HCT116 (cell line): Measurements from ENCODE around the gene COL12A1. TPM values are rescaled to one million over a fixed set of nuclear protein-coding genes. Genes with fewer than 3 reads are reported as not detected.

Experiments
- ATAC-seq: fragments of 200-7000 bp; cut with Tn5 transposase; 2 replicates; pipeline ENCODE4 v1.9.1; 2020; ENCODE audit warnings: mild to moderate bottlenecking, moderate library complexity
- BruUV-seq: library from RNA; stranded (reverse); fragments of 400-500 nt; replicated peaks from 2 replicates; lab custom pipeline; 2021; lab: Mats Ljungman, UMichigan
- CTCF ChIA-PET: fragments of 300-600 bp; sonication (Branson Sonifier 250); formaldehyde crosslinking; loops from one replicate; lab custom pipeline; 2021; ENCODE audit warnings: antibody characterized with exemption; lab: Charles Lee
- POLR2A ChIA-PET: fragments of 300-600, 350-600 bp; sonication (Branson Sonifier 250); formaldehyde crosslinking; loops from one replicate; lab custom pipeline; 2021; ENCODE audit warnings: antibody characterized with exemption; lab: Charles Lee
- RAD21 ChIA-PET, 2 experiments: fragments of 300-600 bp; sonication (Branson Sonifier 250); formaldehyde crosslinking; loops; one replicate each; lab custom pipeline; 2023; ENCODE audit warnings: low total read pairs in 2 of 2; ENCODE audit not compliant: uncharacterized antibody in 2 of 2, unreplicated experiment in 2 of 2, low non-redundant PET in 1 of 2; lab: Charles Lee
- DNase-seq: peaks from one replicate; pipeline ENCODE4 v3.0.0-alpha.2; 2010; ENCODE audit warnings: low read depth, low spot score
- H2AFZ ChIP-seq: fragments of 200-600 bp; shearing (Covaris generic), sonication (generic); 2 replicates; pipeline ENCODE4 v1.6.1; 2017; ENCODE audit warnings: low read depth, mixed run types, mixed read lengths, antibody characterized with exemption, low read length; ENCODE audit not compliant: poor library complexity, severe bottlenecking
- H3K27ac ChIP-seq: 2 replicates; pipeline ENCODE4 v1.5.1; 2012; ENCODE audit warnings: low read depth, low read length
- H3K27me3 ChIP-seq: fragments of 200-600 bp; sonication (generic); 2 replicates; pipeline ENCODE4 v1.6.1; 2016; ENCODE audit warnings: mixed run types, low read length, mixed read lengths; ENCODE audit not compliant: insufficient read depth
- H3K36me3 ChIP-seq, 2 experiments: fragments of 200-500 bp in 1 of 2; fragments of 200-600 bp in 1 of 2; sonication (Bioruptor generic) in 1 of 2; sonication (generic) in 1 of 2; 2 replicates each; pipeline versions ENCODE4 v1.5.1 to v1.6.1; 2014 to 2016; ENCODE audit warnings: low read length in 2 of 2, inconsistent platforms in 1 of 2, mixed read lengths in 1 of 2, mixed run types in 1 of 2; ENCODE audit not compliant: insufficient read depth in 2 of 2, control insufficient read depth in 1 of 2
- H3K4me1 ChIP-seq, 2 experiments: fragments of 200-600 bp in 1 of 2; sonication (generic) in 1 of 2; 2 replicates each; pipeline versions ENCODE4 v1.5.1 to v1.6.1; 2012 to 2017; ENCODE audit warnings: low read length in 2 of 2, inconsistent platforms in 1 of 2, mild to moderate bottlenecking in 1 of 2, mixed read lengths in 1 of 2, mixed run types in 1 of 2, moderate library complexity in 1 of 2; ENCODE audit not compliant: insufficient read depth in 2 of 2, control insufficient read depth in 1 of 2
- H3K4me2 ChIP-seq: fragments of 200-600 bp; sonication (generic); 2 replicates; pipeline ENCODE4 v1.6.1; 2017; ENCODE audit warnings: mixed run types, low read length, mixed read lengths
- H3K4me3 ChIP-seq, 2 experiments: fragments of 200-600 bp in 1 of 2; sonication (generic) in 1 of 2; replicated peaks in 1 of 2; 2 replicates each; pipeline ENCODE4 v1.5.1; 2011 to 2016; ENCODE audit warnings: low read length in 2 of 2, control low read depth in 1 of 2, low read depth in 1 of 2, mild to moderate bottlenecking in 1 of 2, mixed read lengths in 1 of 2, mixed run types in 1 of 2
- H3K79me2 ChIP-seq: fragments of 200-600 bp; sonication (generic); 2 replicates; pipeline ENCODE4 v1.6.1; 2017; ENCODE audit warnings: mild to moderate bottlenecking, mixed run types, low read length, moderate library complexity, mixed read lengths; ENCODE audit not compliant: insufficient read depth
- H3K9ac ChIP-seq: fragments of 200-600 bp; sonication (generic); 2 replicates; pipeline ENCODE4 v1.6.1; 2016; ENCODE audit warnings: low read length, mixed read lengths
- H3K9me2 ChIP-seq: fragments of 200-600 bp; sonication (generic), shearing (Covaris generic); 2 replicates; pipeline ENCODE4 v1.6.1; 2017; ENCODE audit warnings: mixed run types, mild to moderate bottlenecking, moderate library complexity; ENCODE audit not compliant: insufficient read depth
- H3K9me3 ChIP-seq, 2 experiments: fragments of 200-500 bp in 1 of 2; fragments of 200-600 bp in 1 of 2; sonication (Bioruptor generic) in 1 of 2; sonication (generic) in 1 of 2; 2 replicates each; pipeline ENCODE4 v1.6.1; 2014 to 2017; ENCODE audit warnings: low read length in 2 of 2, mixed read lengths in 2 of 2, inconsistent platforms in 1 of 2, low read depth in 1 of 2, mild to moderate bottlenecking in 1 of 2, mixed run types in 1 of 2, moderate library complexity in 1 of 2; ENCODE audit not compliant: control insufficient read depth in 1 of 2, insufficient read depth in 1 of 2
- H4K20me1 ChIP-seq: fragments of 200-600 bp; sonication (generic), shearing (Covaris generic); 2 replicates; pipeline ENCODE4 v1.6.1; 2017; ENCODE audit warnings: mixed run types, mild to moderate bottlenecking, moderate library complexity; ENCODE audit not compliant: insufficient read depth
- ATF3 ChIP-seq: IDR thresholded peaks from 2 replicates; pipeline ENCODE4 v1.6.1; 2012
- CBX3 ChIP-seq: IDR thresholded peaks from 2 replicates; pipeline ENCODE4 v1.6.1; 2012; ENCODE audit warnings: low read depth
- CEBPB ChIP-seq: IDR thresholded peaks from 2 replicates; pipeline ENCODE4 v1.6.1; 2012; ENCODE audit warnings: low read depth
- CTCF ChIP-seq, 3 experiments: fragments of 200-600 bp in 1 of 3; sonication (generic) in 1 of 3; IDR thresholded peaks in 2 of 3; conservative IDR thresholded peaks in 1 of 3; 2 replicates each; pipeline ENCODE4 v1.5.1; 2012 to 2017; ENCODE audit warnings: low read depth in 2 of 3, low read length in 2 of 3, antibody characterized with exemption in 1 of 3, borderline replicate concordance in 1 of 3, control low read depth in 1 of 3, mild to moderate bottlenecking in 1 of 3, mixed read lengths in 1 of 3, mixed run types in 1 of 3, moderate library complexity in 1 of 3; ENCODE audit not compliant: insufficient read depth in 1 of 3
- ELF1 ChIP-seq: IDR thresholded peaks from 2 replicates; pipeline ENCODE4 v1.6.1; 2012; ENCODE audit warnings: low read depth, borderline replicate concordance
- EZH2phosphoT487 ChIP-seq: fragments of 200-600 bp; IDR thresholded peaks from 2 replicates; pipeline ENCODE4 v1.6.1; 2018; ENCODE audit warnings: antibody characterized with exemption, borderline replicate concordance
- FOSL1 ChIP-seq: IDR thresholded peaks from 2 replicates; pipeline ENCODE4 v1.6.1; 2012; ENCODE audit warnings: low read depth
- JUND ChIP-seq: IDR thresholded peaks from 2 replicates; pipeline ENCODE4 v1.6.1; 2012
- POLR2A ChIP-seq: IDR thresholded peaks from 2 replicates; pipeline ENCODE4 v1.7.0; 2011; ENCODE audit warnings: borderline replicate concordance; ENCODE audit not compliant: insufficient read depth, insufficient read length; ENCODE audit errors: extremely low read depth
- POLR2AphosphoS5 ChIP-seq: IDR thresholded peaks from 2 replicates; pipeline ENCODE4 v1.6.1; 2011; ENCODE audit warnings: mild to moderate bottlenecking, low read depth, low read length, moderate library complexity
- RAD21 ChIP-seq: IDR thresholded peaks from 2 replicates; pipeline ENCODE4 v1.6.1; 2012; ENCODE audit warnings: low read depth, mild to moderate bottlenecking
- SIN3A ChIP-seq: IDR thresholded peaks from 2 replicates; pipeline ENCODE4 v1.6.1; 2012; ENCODE audit warnings: low read depth
- SP1 ChIP-seq: IDR thresholded peaks from 2 replicates; pipeline ENCODE4 v1.6.1; 2012; ENCODE audit warnings: low read depth
- SRF ChIP-seq: IDR thresholded peaks from 2 replicates; pipeline ENCODE4 v1.6.1; 2012; ENCODE audit warnings: low read depth
- YY1 ChIP-seq: IDR thresholded peaks from 2 replicates; pipeline ENCODE4 v1.6.1; 2011; ENCODE audit warnings: low read length, low read depth, moderate library complexity, mild to moderate bottlenecking; ENCODE audit not compliant: insufficient replicate concordance; ENCODE audit errors: extremely low read depth
- ZFX ChIP-seq: fragments of 450-650 bp; IDR thresholded peaks from 2 replicates; pipeline ENCODE4 v1.6.1; 2017
- ZNF274 ChIP-seq: fragments of 200-500 bp; sonication (Bioruptor generic); IDR thresholded peaks from 2 replicates; pipeline ENCODE4 v1.6.1; 2014; ENCODE audit warnings: mild to moderate bottlenecking, low read depth, low read length, inconsistent platforms
- intact Hi-C: fragments of 100-400 bp; cut with micrococcal nuclease; formaldehyde crosslinking; loops from 2 replicates; pipeline ENCODE4 v1.10.0; 2022
- total RNA-seq: library from RNA; stranded (reverse); gene quantifications from one replicate; pipeline ENCODE4 v1.2.1, GENCODE V29; 2021; ENCODE audit not compliant: unreplicated experiment
- TF ChIP-seq, protein P1 (sequence below): IDR thresholded peaks from 2 replicates; pipeline ENCODE4 v1.6.1; 2012
- TF ChIP-seq, protein P2 (sequence below): IDR thresholded peaks from 2 replicates; pipeline ENCODE4 v1.6.1; 2011; ENCODE audit warnings: mild to moderate bottlenecking, low read length, moderate library complexity; ENCODE audit not compliant: insufficient replicate concordance; ENCODE audit errors: extremely low read depth

The COL12A1 gene
- total RNA-seq, 1 experiment from 2014 or later = 23.5 TPM

- Histone ChIP-seq H3K4me3 (peak overlapping the region; percentile 72 to 80), H3K9me3 (no peaks in the 10 kb centered on the region), H3K79me2 (peaks cover 60% of the 10 kb centered on the region), H3K4me1 (peaks cover 18 to 54% of the 10 kb centered on the region in 2 experiments), H3K4me2 (peak overlapping the region; percentile 87), H4K20me1 (no peaks in the 10 kb centered on the region), H3K9ac (peak overlapping the region; percentile 81), H3K27ac (peak overlapping the region; percentile 76), H3K36me3 (no peaks in the 10 kb centered on the region), H2AFZ (peak overlapping the region; percentile 52), H3K27me3 (no peaks in the 10 kb centered on the region), H3K9me2 (no peaks in the 10 kb centered on the region)
- peak; percentile 86 for DNase-seq
- RAD21 ChIA-PET = interaction anchor here in 1 of 2 experiments (0.5 to 1.5 kb wide), 5 partner anchors 97 to 1817 kb away, joined by 3 to 5 read pairs (median 4); no protein-coding TSS in a partner anchor
- peak; percentile 5; the same call in 1 of the 2 replicates for ATAC-seq
- POLR2A ChIA-PET = no interaction called here
- no TSS peak for BruUV-seq
- intact Hi-C loops = loop anchor here (1.0 to 10.0 kb wide), 7 partner anchors 266 to 1350 kb away; no protein-coding TSS in a partner anchor
- CTCF ChIA-PET = interaction anchor here (0.6 to 3.9 kb wide), 18 partner anchors 13 to 1467 kb away, joined by 3 to 25 read pairs (median 5); no protein-coding TSS in a partner anchor
- TF ChIP-seq ZNF274 (no peak), SRF (no peak), ZFX (no peak), RAD21 (peak; percentile 96), ATF3 (no peak), EZH2phosphoT487 (no peak), SIN3A (no peak), CEBPB (no peak), POLR2AphosphoS5 (no peak), FOSL1 (peak; percentile 26; the same call in 1 of the 2 replicates), SP1 (no peak), JUND (0 out of 2 replicates have a peak, but pooled peaks have one; percentile 20), ELF1 (no peak), CBX3 (0 out of 2 replicates have a peak, but pooled peaks have one; percentile 41), CTCF (IDR thresholded peaks at IDR 0.05 in 2 of 3, conservative IDR thresholded peaks at IDR 0.05 in 1 of 3; ENCODE audit: borderline replicate concordance in 1 of 3, insufficient read depth in 1 of 3, low read depth in 2 of 3, low read length in 2 of 3) (peak; percentile 76 to 84 (median 81)), YY1 (peak; percentile 15), POLR2A (no peak)
- TF ChIP-seq, protein P1, sequence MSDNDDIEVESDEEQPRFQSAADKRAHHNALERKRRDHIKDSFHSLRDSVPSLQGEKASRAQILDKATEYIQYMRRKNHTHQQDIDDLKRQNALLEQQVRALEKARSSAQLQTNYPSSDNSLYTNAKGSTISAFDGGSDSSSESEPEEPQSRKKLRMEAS = 0 out of 2 replicates have a peak, but pooled peaks have one; percentile 41
- TF ChIP-seq, protein P2, sequence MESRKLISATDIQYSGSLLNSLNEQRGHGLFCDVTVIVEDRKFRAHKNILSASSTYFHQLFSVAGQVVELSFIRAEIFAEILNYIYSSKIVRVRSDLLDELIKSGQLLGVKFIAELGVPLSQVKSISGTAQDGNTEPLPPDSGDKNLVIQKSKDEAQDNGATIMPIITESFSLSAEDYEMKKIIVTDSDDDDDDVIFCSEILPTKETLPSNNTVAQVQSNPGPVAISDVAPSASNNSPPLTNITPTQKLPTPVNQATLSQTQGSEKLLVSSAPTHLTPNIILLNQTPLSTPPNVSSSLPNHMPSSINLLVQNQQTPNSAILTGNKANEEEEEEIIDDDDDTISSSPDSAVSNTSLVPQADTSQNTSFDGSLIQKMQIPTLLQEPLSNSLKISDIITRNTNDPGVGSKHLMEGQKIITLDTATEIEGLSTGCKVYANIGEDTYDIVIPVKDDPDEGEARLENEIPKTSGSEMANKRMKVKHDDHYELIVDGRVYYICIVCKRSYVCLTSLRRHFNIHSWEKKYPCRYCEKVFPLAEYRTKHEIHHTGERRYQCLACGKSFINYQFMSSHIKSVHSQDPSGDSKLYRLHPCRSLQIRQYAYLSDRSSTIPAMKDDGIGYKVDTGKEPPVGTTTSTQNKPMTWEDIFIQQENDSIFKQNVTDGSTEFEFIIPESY = peak; percentile 67
Measured at GRCh38 chr6:75204217-75204958, 1.5 kb downstream of the COL12A1 start.
